HEK293T (cell line): ENCODE data around the gene CLDN22.
A peak's percentile ranks its signal among the peaks of the same experiment; 100 is the strongest.

Experiments
- CTCF ChIA-PET: fragments of 350-600 bp; formaldehyde crosslinking; extraction: SDS; loops from one replicate; lab custom pipeline; 2021; ENCODE audit warnings: antibody characterized with exemption, inconsistent platforms; lab: Yijun Ruan, JAX
- POLR2A ChIA-PET: fragments of 350-600 bp; formaldehyde crosslinking; extraction: SDS; loops from one replicate; lab custom pipeline; 2020; ENCODE audit warnings: antibody characterized with exemption, inconsistent platforms; lab: Yijun Ruan, JAX
- DNase-seq: peaks from one replicate; pipeline ENCODE4 v3.0.0; 2012; ENCODE audit warnings: mixed read lengths; ENCODE audit errors: extremely low spot score
- ARNT ChIP-seq: fragments of 450-650 bp; IDR thresholded peaks from 2 replicates; pipeline ENCODE4 v1.6.1; 2017; ENCODE audit warnings: mild to moderate bottlenecking
- BHLHE40 ChIP-seq: fragments of 450-650 bp; IDR thresholded peaks from 2 replicates; pipeline ENCODE4 v1.6.1; 2016; ENCODE audit warnings: mild to moderate bottlenecking, moderate library complexity, borderline replicate concordance
- CTBP1 ChIP-seq: fragments of 450-650 bp; IDR thresholded peaks from 2 replicates; pipeline ENCODE4 v1.6.1; 2016; ENCODE audit warnings: borderline replicate concordance
- ELF4 ChIP-seq: fragments of 450-650 bp; IDR thresholded peaks from 2 replicates; pipeline ENCODE4 v1.6.1; 2017; ENCODE audit warnings: antibody characterized with exemption
- FOXA1 ChIP-seq: fragments of 450-650 bp; IDR thresholded peaks from 2 replicates; pipeline ENCODE4 v1.6.1; 2016; ENCODE audit warnings: mild to moderate bottlenecking
- FOXK2 ChIP-seq: fragments of 450-650 bp; IDR thresholded peaks from 2 replicates; pipeline ENCODE4 v1.6.1; 2016; ENCODE audit warnings: mild to moderate bottlenecking
- FOXM1 ChIP-seq: fragments of 450-650 bp; IDR thresholded peaks from 2 replicates; pipeline ENCODE4 v1.6.1; 2017; ENCODE audit warnings: mild to moderate bottlenecking, borderline replicate concordance
- HDGF ChIP-seq: fragments of 450-650 bp; IDR thresholded peaks from 2 replicates; pipeline ENCODE4 v1.6.1; 2017; ENCODE audit warnings: antibody characterized with exemption, borderline replicate concordance
- L3MBTL2 ChIP-seq: fragments of 450-650 bp; conservative IDR thresholded peaks from 2 replicates; pipeline ENCODE4 v1.6.1; 2016; ENCODE audit warnings: mild to moderate bottlenecking
- LEF1 ChIP-seq: fragments of 450-650 bp; IDR thresholded peaks from 2 replicates; pipeline ENCODE4 v1.6.1; 2017; ENCODE audit warnings: mild to moderate bottlenecking, borderline replicate concordance
- NFRKB ChIP-seq: fragments of 450-650 bp; IDR thresholded peaks from 2 replicates; pipeline ENCODE4 v1.6.1; 2016; ENCODE audit warnings: mild to moderate bottlenecking, moderate library complexity
- PKNOX1 ChIP-seq: fragments of 450-650 bp; IDR thresholded peaks from 2 replicates; pipeline ENCODE4 v1.6.1; 2016
- SP1 ChIP-seq: fragments of 450-650 bp; IDR thresholded peaks from 2 replicates; pipeline ENCODE4 v1.6.1; 2017
- SUZ12 ChIP-seq: fragments of 450-650 bp; IDR thresholded peaks from 2 replicates; pipeline ENCODE4 v1.6.1; 2016; ENCODE audit warnings: mild to moderate bottlenecking
- TARDBP ChIP-seq: fragments of 450-650 bp; IDR thresholded peaks from 2 replicates; pipeline ENCODE4 v1.6.1; 2016
- ZNF384 ChIP-seq: fragments of 450-650 bp; IDR thresholded peaks from 2 replicates; pipeline ENCODE4 v1.6.1; 2016

CLDN22 gene

DNA sequence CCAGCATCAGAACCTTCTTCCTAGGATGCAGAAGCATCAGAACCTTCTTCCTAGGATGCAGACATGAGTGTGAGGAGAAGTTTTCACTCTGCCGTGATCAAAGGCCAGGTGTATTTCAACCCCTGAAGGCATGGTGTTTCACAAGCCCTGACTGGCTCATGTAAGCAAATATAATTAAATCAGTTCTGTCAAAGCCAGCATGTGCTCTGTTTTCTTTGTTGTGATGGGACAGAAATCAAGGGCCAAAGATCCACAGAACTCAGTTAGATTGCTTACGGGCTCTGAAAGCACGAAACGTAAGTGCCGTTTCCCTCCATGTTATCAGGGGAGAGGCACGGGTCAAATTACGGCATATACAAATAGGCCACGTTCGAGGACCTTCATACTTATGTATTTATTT is 34.1 kb upstream of the CLDN22 start:
- POLR2A ChIA-PET, result no interaction called here
- peak; percentile 9 for DNase-seq

DNA sequence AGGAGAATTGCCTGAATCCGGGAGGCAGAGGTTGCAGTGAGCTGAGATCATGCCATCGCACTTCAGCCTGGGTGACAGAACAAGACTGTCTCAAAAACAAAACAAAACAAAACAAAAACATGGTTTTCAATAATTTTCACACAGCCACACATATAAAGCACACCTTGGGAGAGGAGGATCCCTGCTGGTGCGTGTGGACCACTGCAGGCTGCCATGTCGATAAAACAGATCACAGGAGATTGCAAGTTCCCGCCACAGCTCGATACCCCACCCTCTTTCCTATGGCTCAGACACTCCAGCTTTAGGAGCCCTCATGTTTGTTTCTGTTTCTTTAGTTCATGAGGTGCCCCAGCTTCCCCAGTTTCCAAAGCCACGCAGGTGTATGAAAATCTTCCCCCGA is 33.5 kb upstream of the CLDN22 start:
- CTCF ChIA-PET, result no interaction called here
- no peak for DNase-seq
- POLR2A ChIA-PET, result no interaction called here
- TF ChIP-seq ARNT (no peak), NFRKB (no peak), FOXA1 (no peak), LEF1 (no peak), ZNF384 (no peak), PKNOX1 (no peak), CTBP1 (no peak), SP1 (no peak), L3MBTL2 (no peak), BHLHE40 (no peak)

More for the DNA sequence above, 34.1 kb upstream of the CLDN22 start:
- CTCF ChIA-PET, result no interaction called here
- no peak for TF ChIP-seq ELF4
- TF ChIP-seq SUZ12, result no peak
- TF ChIP-seq L3MBTL2, result peak; percentile 33; the same call in 1 of the 2 replicates
- no peak for TF ChIP-seq LEF1
- TF ChIP-seq BHLHE40, result no peak
- no peak for TF ChIP-seq FOXK2

DNA sequence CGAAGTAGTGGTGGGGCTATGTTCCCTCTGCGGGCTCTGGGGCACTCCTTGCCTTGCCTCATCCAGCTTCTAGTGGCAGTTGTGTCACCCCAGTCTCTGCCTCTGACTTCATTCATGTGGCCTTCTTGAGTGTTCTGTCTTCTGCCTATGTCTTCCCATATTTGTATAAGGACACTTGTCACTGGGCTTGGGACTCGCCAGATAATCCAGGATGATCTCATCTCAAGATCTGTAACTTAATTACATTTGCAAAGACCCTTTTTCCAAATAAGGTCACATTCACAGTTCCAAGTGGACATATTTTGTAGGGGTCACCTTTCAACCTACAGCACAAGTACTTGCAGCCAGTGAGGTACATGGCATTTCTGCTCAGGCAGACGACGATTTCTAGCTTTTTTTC is 32.5 kb upstream of the CLDN22 start:
- no peak for DNase-seq
- no peak for TF ChIP-seq LEF1
- no peak for TF ChIP-seq ZNF384
- POLR2A ChIA-PET, result no interaction called here
- CTCF ChIA-PET, result no interaction called here

- CTCF ChIA-PET, result no interaction called here
- no peak for DNase-seq
- POLR2A ChIA-PET, result no interaction called here
- TF ChIP-seq FOXM1, result no peak
- TF ChIP-seq FOXK2, result no peak
- no peak for TF ChIP-seq PKNOX1
- no peak for TF ChIP-seq NFRKB
- TF ChIP-seq HDGF, result no peak
- no peak for TF ChIP-seq L3MBTL2
- no peak for TF ChIP-seq TARDBP
- no peak for TF ChIP-seq BHLHE40
- TF ChIP-seq LEF1, result no peak
Measured at GRCh38 chr4:183350317-183351071, 30.4 kb upstream of the CLDN22 start.

GRCh38 chr4:183349673-183350072 is 29.6 kb upstream of the CLDN22 start:
- ChIA-PET CTCF (no interaction called here), POLR2A (no interaction called here)
- TF ChIP-seq SP1 (no peak), TARDBP (no peak)
- DNase-seq, result no peak

DNA sequence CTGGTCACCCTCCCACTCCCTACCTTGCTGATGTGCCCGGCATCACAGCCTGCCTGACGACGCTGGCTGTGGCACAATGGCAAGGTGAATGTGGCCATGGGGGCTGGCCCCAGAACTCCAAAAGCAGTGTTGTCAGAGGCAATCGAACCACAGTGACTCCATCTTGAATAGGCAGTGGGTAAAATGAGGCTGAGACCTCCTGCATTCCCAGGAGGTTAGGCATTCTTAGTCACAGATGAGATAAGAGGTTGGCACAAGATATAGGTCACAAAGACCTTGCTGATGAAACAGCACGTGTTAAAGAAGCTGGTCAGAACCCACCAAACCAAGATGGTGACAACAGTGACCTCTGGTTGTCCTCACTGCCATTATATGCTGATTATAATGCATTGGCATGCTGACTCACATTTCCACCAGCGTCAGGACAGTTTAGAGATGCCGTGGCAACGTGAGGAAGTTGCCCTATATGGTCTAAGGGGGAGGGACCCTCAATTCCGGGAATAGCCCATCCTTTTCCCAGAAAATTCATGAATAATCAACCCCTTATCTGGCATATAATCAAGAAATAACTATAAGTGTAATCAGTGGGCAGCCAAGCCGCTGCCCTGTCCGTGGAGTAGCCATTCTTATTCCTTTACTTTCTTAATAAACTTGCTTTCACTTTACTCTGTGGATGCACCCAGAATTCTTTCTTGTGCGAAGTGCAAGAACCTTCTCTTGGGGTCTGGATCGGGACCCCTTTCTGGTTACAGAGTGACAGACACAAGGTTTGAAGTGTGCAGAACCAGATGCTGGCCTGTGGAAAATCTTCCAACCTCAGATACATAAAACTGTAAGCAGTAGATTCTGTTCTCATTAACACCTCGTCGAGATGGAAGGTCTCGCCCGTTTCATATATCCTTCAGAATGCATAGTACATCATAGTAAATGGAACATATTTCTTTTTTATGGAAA is 28.9 kb upstream of the CLDN22 start:
- CTCF ChIA-PET, result no interaction called here
- POLR2A ChIA-PET, result no interaction called here
- no peak for DNase-seq
- no peak for TF ChIP-seq HDGF
- no peak for TF ChIP-seq FOXA1
- TF ChIP-seq FOXK2, result no peak
- no peak for TF ChIP-seq PKNOX1
- TF ChIP-seq CTBP1, result no peak
- no peak for TF ChIP-seq BHLHE40
- no peak for TF ChIP-seq L3MBTL2
- TF ChIP-seq ELF4, result no peak
- TF ChIP-seq NFRKB, result no peak
- TF ChIP-seq SUZ12, result no peak
- no peak for TF ChIP-seq ARNT
- TF ChIP-seq SP1, result no peak
